Upper lobe of left lung (tissue), 4 donors: ENCODE results near the gene VAC14.

ENCODE experiments used
- CTCF ChIP-seq, 6 experiments: fragments of 450-650 bp in 4 of 6; fragments of 200-600 bp in 2 of 6; sonication (generic) in 2 of 6; IDR thresholded peaks; one replicate each; pipeline ENCODE4 v1.5.1; 2016 to 2019; ENCODE audit warnings: antibody characterized with exemption in 6 of 6
- EP300 ChIP-seq, 4 donors: sonication (generic); formaldehyde crosslinking; IDR thresholded peaks; one replicate each; pipeline ENCODE4 v1.5.1; 2017; ENCODE audit warnings: antibody characterized with exemption in 4 of 4, control low read depth in 2 of 4
- POLR2A ChIP-seq, 4 donors: fragments of 450-650 bp; IDR thresholded peaks; one replicate each; pipeline ENCODE4 v1.5.1; 2016 to 2017; ENCODE audit warnings: antibody characterized with exemption in 4 of 4, mild to moderate bottlenecking in 2 of 4
- POLR2AphosphoS5 ChIP-seq, 2 donors: sonication (generic); formaldehyde crosslinking; IDR thresholded peaks; one replicate each; pipeline ENCODE4 v1.5.1; 2017; ENCODE audit warnings: antibody characterized with exemption in 2 of 2

DNA sequence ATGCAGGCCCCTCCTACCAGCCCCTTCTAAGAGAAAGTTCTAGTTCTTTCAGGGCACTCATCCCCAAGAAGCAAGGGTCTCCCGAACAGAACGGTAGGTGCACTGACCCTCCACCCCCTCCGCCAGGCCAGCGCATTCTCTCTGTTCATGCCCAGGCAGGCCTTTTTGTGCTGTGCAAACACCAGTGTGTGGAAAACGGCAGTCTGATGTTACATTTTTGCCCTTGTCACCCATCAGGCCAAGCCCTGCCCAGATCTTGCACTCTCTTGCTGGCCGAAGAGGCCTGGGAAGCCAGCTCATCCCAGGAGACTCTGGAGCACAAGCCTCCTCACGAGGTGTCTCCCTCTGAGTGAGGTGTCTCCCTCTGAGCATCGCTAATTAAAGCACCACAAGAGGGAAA is 99.0 kb downstream of the VAC14 start:
- TF ChIP-seq CTCF (IDR thresholded peaks at IDR 0.05) (no peak), EP300 (IDR thresholded peaks at IDR 0.05) (no peak), POLR2A (IDR thresholded peaks at IDR 0.05) (no peak), POLR2AphosphoS5 (IDR thresholded peaks at IDR 0.05) (no peak)
